SK-N-MC (cell line): ENCODE measurements around the gene YPEL3.

Source experiments
- DNase-seq: peaks from one replicate; pipeline ENCODE4 v3.0.0-alpha.2; 2011; ENCODE audit warnings: low read depth, low spot score
- H3K27ac ChIP-seq: fragments of 200-600 bp; sonication (generic); 2 replicates; pipeline ENCODE4 v1.5.1; 2016; ENCODE audit warnings: mixed run types
- H3K36me3 ChIP-seq: fragments of 200-600 bp; sonication (generic); 2 replicates; pipeline ENCODE4 v1.6.1; 2017; ENCODE audit warnings: antibody characterized with exemption, low read length, mixed read lengths; ENCODE audit not compliant: insufficient read depth
- H3K4me3 ChIP-seq: fragments of 200-600 bp; sonication (generic); 2 replicates; pipeline ENCODE4 v1.5.1; 2016
- H3K9ac ChIP-seq: fragments of 200-600 bp; sonication (generic); 2 replicates; pipeline ENCODE4 v1.8.0; 2017; ENCODE audit warnings: mixed run types, mixed read lengths; ENCODE audit not compliant: insufficient read length
- H3K9me3 ChIP-seq: fragments of 200-600 bp; sonication (generic); 2 replicates; pipeline ENCODE4 v1.6.1; 2017; ENCODE audit warnings: low read depth, mild to moderate bottlenecking, antibody characterized with exemption, low read length, moderate library complexity, mixed read lengths
- EZH2 ChIP-seq: fragments of 200-600 bp; sonication (generic); IDR thresholded peaks from one replicate; pipeline ENCODE4 v1.6.1; 2017; ENCODE audit warnings: antibody characterized with exemption
- FOXP2 ChIP-seq: optimal IDR thresholded peaks from 2 replicates; pipeline ENCODE3; 2011; ENCODE audit warnings: mild to moderate bottlenecking, moderate library complexity; ENCODE audit not compliant: insufficient read depth; ENCODE audit errors: extremely low read length, control extremely low read depth
- POLR2AphosphoS5 ChIP-seq: IDR thresholded peaks from 2 replicates; pipeline ENCODE4 v1.6.1; 2012; ENCODE audit warnings: mild to moderate bottlenecking, low read depth, low read length, borderline replicate concordance

The YPEL3 gene

DNA sequence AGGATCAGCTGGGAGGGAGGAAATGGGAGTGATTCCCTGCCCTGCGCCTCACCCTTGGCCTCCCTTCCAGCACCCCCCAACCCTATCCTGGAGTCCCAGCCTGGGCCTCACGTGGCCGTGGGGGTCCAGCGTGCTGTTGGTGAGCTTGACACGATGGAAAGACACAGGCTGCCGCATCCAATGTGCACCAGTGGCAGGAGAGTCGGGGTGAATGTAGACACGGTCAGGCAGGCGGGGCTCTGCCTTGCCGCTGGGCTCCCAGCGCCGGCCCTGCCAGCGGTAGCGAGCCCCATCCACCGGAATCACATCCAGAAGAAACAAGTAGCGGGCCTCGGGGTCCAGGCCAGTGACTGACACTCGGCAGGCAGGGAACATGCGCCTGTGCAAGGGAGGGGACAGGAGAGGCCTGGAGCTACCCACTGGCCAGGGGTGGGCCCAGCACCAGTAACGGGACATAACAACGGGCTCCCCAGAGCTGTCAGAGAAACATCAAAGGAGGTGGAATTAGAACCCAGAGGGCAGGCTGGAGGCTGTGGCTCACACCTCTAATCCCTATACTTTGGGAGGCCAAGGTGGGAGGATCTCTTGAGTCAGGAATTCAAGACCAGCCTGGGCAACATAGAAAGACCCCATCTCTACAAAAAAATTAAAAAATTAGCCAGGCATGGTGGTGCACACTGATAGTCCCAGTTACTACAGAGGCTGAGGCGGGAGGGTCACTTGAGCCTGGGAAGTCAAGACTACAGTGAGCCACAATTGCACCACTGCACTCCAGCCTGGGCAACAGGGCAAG lies 7.0 kb downstream of the YPEL3 start:
- no peak for DNase-seq
- Histone ChIP-seq H3K36me3 (peaks cover 16% of the 10 kb centered on the region; the same call in 1 of the 2 replicates), H3K9me3 (no peaks in the 10 kb centered on the region), H3K27ac (no peak overlapping the region), H3K4me3 (no peak overlapping the region), H3K9ac (no peak overlapping the region)
- TF ChIP-seq POLR2AphosphoS5 (no peak), FOXP2 (no peak), EZH2 (no peak)

DNA sequence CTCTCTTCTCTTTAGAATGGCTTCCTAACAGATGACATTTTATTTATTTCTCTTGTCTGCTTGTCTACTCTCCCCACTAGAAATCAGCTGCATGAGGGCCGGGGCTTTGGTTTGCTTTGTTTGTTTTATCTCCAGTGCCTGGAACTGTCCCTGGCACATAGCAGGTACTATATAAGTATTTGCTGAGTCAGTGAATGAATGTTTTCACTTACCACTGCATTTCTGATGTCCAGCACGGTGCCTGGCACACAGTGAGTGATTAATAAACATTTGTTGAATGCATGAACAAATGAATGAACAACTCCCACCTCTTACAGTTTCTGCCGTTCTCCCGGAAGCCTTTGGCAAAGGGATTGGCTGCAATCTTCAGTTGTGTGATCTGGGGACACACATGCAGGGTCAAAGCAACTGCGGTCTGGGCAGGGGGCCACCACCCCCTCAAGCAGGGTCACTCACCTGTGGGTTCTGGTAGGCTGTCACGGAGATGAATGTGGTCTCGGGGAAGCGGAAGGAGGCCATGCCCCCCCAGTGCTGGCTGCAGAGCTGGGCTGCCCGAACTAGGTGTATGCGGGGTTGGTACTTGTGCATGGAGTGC lies 7.7 kb downstream of the YPEL3 start:
- no peak overlapping the region for H3K9ac ChIP-seq

DNA sequence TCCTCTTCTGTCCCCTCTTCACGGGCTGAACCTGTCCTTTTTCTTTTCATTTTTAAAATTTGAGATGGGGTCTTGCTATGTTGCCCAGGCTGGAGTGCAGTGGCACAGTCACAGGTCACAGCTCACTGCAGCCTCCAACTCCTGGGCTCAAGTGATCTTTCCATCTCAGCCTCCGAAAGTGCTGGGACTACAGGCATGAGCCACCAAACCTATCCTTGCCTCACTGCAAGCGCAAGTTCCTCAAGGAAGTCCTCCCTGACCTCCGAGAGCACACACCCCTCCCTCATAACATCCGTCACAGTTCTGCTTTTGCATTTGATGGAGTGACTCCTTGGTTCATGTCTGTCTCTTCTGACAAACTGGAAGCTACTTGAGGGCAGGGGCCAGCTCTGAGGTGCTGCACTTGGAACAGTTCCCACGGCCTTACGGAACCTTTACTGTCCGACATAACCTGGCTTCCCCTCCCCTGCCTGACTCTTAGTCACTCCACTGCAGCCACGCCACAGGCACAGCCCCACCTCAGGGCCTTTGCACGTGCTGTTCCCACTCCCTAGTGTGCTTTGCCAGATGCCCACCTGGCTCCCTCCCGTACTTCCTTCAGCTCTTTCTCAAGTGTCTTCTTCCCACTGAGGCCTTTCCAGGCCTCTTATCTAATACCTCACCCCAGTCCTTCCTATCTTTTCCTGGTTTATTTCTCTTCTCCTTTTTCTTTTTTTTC lies 8.7 kb downstream of the YPEL3 start:
- DNase-seq, result no peak
- Histone ChIP-seq H3K36me3 (peaks cover 33% of the 10 kb centered on the region; the same call in 1 of the 2 replicates), H3K27ac (no peak overlapping the region), H3K9ac (no peak overlapping the region), H3K9me3 (no peaks in the 10 kb centered on the region), H3K4me3 (no peak overlapping the region)
- no peak for TF ChIP-seq EZH2
- TF ChIP-seq POLR2AphosphoS5, result no peak

More for the DNA sequence above, 7.7 kb downstream of the YPEL3 start:
- DNase-seq, result no peak
- Histone ChIP-seq H3K36me3 (peaks cover 23% of the 10 kb centered on the region; the same call in 1 of the 2 replicates), H3K9me3 (no peaks in the 10 kb centered on the region), H3K4me3 (no peak overlapping the region), H3K27ac (0 out of 2 replicates have a peak overlapping the region, but pooled peaks have one; percentile 30)
- TF ChIP-seq EZH2 (no peak), FOXP2 (no peak), POLR2AphosphoS5 (no peak)

DNA sequence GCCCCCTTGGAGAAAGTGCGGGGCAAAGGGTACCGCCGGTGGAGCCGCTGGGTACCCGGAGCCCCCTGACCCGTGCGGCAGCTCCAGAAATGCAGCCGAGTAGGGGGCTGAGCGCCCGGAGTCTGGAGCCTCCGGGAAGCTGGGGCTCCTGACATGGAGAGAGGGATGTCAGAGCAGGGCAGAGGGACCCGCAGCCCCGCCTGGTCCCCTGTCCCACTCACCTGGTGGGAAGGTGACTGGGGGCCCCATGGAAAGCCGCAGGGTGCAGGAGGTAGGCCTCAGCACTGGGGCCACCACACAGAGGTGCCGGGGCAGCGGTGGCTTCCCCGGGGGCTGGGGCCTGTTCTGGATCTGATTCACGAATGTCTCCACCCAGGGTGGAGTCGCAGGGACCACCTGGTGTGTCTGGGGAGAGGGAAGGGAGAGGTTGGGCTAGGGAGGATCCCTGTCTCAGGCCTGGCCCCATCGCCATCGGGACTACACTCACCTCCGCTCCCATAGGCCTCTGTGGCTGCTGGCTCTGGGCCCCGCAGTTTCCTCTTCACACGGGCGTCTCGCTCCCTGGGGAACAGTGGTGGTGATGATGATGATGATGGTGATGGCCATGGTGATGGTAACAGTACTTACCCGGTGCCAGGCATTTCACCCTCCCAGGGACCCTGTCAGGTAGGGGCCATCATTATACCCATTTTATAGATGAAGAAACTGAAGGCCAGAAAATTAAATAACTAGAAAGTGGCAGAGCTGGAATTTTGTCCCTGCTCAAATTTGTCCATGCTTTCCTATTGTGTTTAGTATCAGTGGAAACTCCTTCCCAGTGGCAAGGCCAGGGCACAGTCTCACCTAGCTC lies 9.5 kb downstream of the YPEL3 start:
- no peaks in the 10 kb centered on the region for H3K9me3 ChIP-seq
- no peak overlapping the region for H3K9ac ChIP-seq
- peaks cover 38% of the 10 kb centered on the region for H3K36me3 ChIP-seq
- no peak for DNase-seq
- H3K27ac ChIP-seq, result no peak overlapping the region
- H3K4me3 ChIP-seq, result no peak overlapping the region
- TF ChIP-seq EZH2 (no peak), FOXP2 (no peak)

DNA sequence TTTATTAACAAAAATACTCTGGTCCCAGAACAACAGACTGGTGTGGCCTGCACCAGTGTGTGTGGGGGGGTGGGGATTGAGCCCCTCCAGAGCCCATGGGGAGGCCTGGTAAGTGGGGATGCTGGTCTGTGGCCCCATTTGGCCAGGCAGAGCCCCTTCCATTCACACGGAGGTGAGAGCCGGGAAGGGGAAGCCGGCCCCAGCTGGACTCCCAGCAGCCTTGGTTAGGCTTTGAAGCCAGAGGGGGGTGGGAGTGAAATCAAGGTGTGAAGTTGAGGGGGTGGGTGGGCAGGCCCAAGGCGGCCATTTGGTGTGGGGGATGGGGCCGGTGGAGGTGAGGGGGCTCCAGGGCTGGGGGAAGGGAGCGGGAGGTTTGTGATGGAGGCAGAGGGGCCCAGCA lies 10.2 kb downstream of the YPEL3 start:
- TF ChIP-seq POLR2AphosphoS5, result no peak
- TF ChIP-seq EZH2, result no peak
- Histone ChIP-seq H3K36me3 (peaks cover 43% of the 10 kb centered on the region), H3K9ac (no peak overlapping the region), H3K9me3 (no peaks in the 10 kb centered on the region), H3K27ac (no peak overlapping the region), H3K4me3 (no peak overlapping the region)
- no peak for DNase-seq

DNA sequence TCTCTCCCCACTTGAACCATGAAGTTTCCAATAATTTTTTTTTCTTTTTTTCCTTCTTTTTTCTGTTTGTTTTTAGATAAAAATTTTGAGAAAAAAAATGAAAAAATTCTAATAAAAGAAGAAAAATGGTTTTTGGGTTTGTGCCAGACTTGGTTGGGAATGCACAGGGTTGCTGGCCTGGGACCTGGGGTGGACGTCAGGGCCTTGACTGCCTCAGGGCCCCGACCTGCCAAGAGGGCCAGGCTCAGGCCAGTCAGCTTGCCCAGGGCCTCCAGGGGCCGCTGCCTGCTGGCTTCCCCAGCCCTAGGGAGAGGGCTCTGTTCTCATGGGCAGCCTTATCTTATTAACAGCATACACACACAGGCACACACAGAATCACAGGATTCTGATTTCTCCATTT lies 10.8 kb downstream of the YPEL3 start:
- Histone ChIP-seq H3K9me3 (no peaks in the 10 kb centered on the region), H3K4me3 (no peak overlapping the region), H3K36me3 (peaks cover 47% of the 10 kb centered on the region), H3K9ac (no peak overlapping the region), H3K27ac (no peak overlapping the region)
- DNase-seq, result no peak
- no peak for TF ChIP-seq POLR2AphosphoS5
- TF ChIP-seq EZH2, result no peak
- no peak for TF ChIP-seq FOXP2

DNA sequence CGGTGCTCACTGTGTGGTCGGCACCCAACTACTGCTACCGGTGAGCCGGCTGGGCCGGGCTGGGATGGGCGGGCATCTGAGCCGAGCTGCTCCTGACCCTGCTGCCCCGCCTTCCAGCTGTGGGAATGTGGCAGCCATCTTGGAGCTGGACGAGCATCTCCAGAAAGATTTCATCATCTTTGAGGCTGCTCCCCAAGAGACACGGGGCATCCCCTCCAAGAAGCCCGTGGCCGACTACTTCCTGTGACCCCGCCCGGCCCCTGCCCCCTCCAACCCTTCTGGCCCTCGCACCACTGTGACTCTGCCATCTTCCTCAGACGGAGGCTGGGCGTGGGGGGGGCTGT lies 11.2 kb downstream of the YPEL3 start:
- no peaks in the 10 kb centered on the region for H3K9me3 ChIP-seq
- H3K27ac ChIP-seq, result no peak overlapping the region
- TF ChIP-seq EZH2 (no peak), POLR2AphosphoS5 (no peak), FOXP2 (no peak)
- no peak for DNase-seq
- H3K4me3 ChIP-seq, result no peak overlapping the region
- H3K9ac ChIP-seq, result no peak overlapping the region
- peaks cover 51% of the 10 kb centered on the region for H3K36me3 ChIP-seq
